Lower leg skin (tissue), 4 donors: ENCODE measurements around the gene KLHL35. TPM values are rescaled to one million over a fixed set of nuclear protein-coding genes. Genes with fewer than 3 reads are reported as not detected.

Experiments used
- DNase-seq, 2 donors: peaks; one replicate each; pipeline ENCODE4 v3.0.0-alpha.2; 2019; ENCODE audit warnings: low spot score in 2 of 2
- H3K4me3 ChIP-seq: fragments of 200-600 bp; sonication (generic); 2 replicates; pipeline ENCODE4 v1.5.1; 2017; ENCODE audit warnings: mild to moderate bottlenecking, low read depth; ENCODE audit not compliant: poor library complexity, severe bottlenecking
- CTCF ChIP-seq, 3 donors: fragments of 450-650 bp; IDR thresholded peaks; one replicate each; pipeline ENCODE4 v1.5.1; 2016; ENCODE audit warnings: antibody characterized with exemption in 3 of 3, mild to moderate bottlenecking in 3 of 3, moderate library complexity in 2 of 3
- POLR2A ChIP-seq, 2 donors: fragments of 450-650 bp; IDR thresholded peaks; one replicate each; pipeline ENCODE4 v1.6.1; 2016 to 2017; ENCODE audit warnings: antibody characterized with exemption in 2 of 2, mild to moderate bottlenecking in 1 of 2, moderate library complexity in 1 of 2
- WGBS, 2 donors: methylation state at CpG; one replicate each; pipeline ENCODE4 v1.1.5; 2018; 5-methylcytosine and 5-hydroxymethylcytosine counted together
- intact Hi-C: fragments of 100-400 bp; cut with DNase I; formaldehyde crosslinking; loops from one replicate; pipeline ENCODE4 v1.15.0; 2023; ENCODE audit warnings: low total_unique reads
- total RNA-seq, 4 donors: library from RNA; depleted of rRNA; stranded (reverse); fragments of >200 nt; gene quantifications; one replicate each; pipeline ENCODE4 v1.1.0, GENCODE V29; 2016

KLHL35 gene
- total RNA-seq, 4 donors from 2014 or later: 1.0 to 4.3 (median 3.8) TPM; not detected in 1

GRCh38 chr11:75400146-75400865 is 32.7 kb downstream of the KLHL35 start:
- TF ChIP-seq CTCF (IDR thresholded peaks at IDR 0.05) (no peak), POLR2A (IDR thresholded peaks at IDR 0.05) (no peak)
- 7 to 11% methylated on average over 11 of the region's 11 CpGs for WGBS, 2 donors
- intact Hi-C loops: no loop called here
- peak overlapping the region; percentile 94 for H3K4me3 ChIP-seq
- no peak for DNase-seq

- peak within 1 kb of the TSS; percentile 94 for H3K4me3 ChIP-seq
- intact Hi-C loops: no loop called here
- peak; percentile 92 to 99 for DNase-seq
- TF ChIP-seq CTCF (IDR thresholded peaks at IDR 0.05) (no peak), POLR2A (IDR thresholded peaks at IDR 0.05) (peak in 1 of 2 donors; percentile 41)
- 0% methylated on average over 44 to 55 of the region's 55 CpGs for WGBS, 2 donors
Measured at GRCh38 chr11:75399344-75400145, 33.5 kb downstream of the KLHL35 start, which contains the start of gene RPS3. TSS of gene RPS3 (plus strand) at chr11:75399518. CDS start at chr11:75399548, 30 bp downstream.

GRCh38 chr11:75398906-75399305 is 34.1 kb downstream of the KLHL35 start:
- TF ChIP-seq CTCF (IDR thresholded peaks at IDR 0.05) (no peak), POLR2A (IDR thresholded peaks at IDR 0.05) (no peak)
- 75% methylated on average over 8 of the region's 8 CpGs for WGBS, 2 donors
- intact Hi-C loops: no loop called here
- H3K4me3 ChIP-seq: no peak overlapping the region
- no peak for DNase-seq

- TF ChIP-seq POLR2A (IDR thresholded peaks at IDR 0.05): no peak
- no peak for TF ChIP-seq CTCF (IDR thresholded peaks at IDR 0.05)
- no peak for DNase-seq
- H3K4me3 ChIP-seq: no peak overlapping the region
- 84 to 86% methylated on average over 8 of the region's 8 CpGs for WGBS, 2 donors
- intact Hi-C loops: no loop called here
Measured at GRCh38 chr11:75394085-75394840, 38.7 kb downstream of the KLHL35 start.

GRCh38 chr11:75389925-75390324 is 43.1 kb downstream of the KLHL35 start:
- DNase-seq: no peak
- 85 to 88% methylated on average over 7 of the region's 7 CpGs for WGBS, 2 donors
- no peak for TF ChIP-seq CTCF (IDR thresholded peaks at IDR 0.05)
- no peak overlapping the region for H3K4me3 ChIP-seq
- intact Hi-C loops: loop anchor here (5.0 kb wide), 2 partner anchors 113 to 142 kb away; no protein-coding TSS in a partner anchor
